ENCODE data around the gene POLH.
"Not testable (repeated sequence)": the region's sequence is repeated elsewhere in the genome, so short reads cannot be mapped to it uniquely, and the experiment has no call there.

Gene POLH

DNA sequence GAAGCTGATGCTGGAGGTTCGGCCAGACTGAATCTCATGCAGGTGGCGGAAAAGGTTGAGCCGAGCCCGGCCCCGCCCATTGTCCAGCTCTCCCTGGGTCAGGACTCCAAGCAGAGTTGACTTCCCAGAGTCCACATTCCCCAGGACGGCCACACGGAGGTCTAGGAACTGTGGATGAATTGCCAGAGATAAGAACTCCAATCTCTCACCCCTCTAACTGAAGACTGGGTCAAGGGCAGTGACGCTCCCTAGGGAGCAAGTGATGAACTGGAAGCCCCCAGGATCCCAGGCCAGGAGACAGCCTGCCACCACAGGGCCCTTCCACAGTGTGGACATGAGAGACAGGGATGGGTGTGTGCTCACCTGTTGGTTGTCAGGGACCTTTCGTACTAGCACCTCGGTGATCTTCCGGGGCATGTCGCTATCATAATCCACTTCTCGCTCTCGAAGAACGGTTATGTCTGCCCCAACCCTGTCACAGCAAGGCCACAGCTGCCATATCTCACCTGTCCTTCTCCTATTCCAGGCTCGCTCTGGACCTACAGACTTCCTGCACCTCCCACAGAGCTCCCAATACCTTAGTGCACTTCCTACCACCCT, 49.5 kb downstream of the POLH start:
- H3K4me3 ChIP-seq (replicated peaks; ENCODE audit: low read depth, low read length): no peak overlapping the region
- no peak for TF ChIP-seq CTCF (IDR thresholded peaks at IDR 0.05; ENCODE audit: low read length, missing control alignments)
- DNase-seq (ENCODE audit: low read depth): no peak

DNA sequence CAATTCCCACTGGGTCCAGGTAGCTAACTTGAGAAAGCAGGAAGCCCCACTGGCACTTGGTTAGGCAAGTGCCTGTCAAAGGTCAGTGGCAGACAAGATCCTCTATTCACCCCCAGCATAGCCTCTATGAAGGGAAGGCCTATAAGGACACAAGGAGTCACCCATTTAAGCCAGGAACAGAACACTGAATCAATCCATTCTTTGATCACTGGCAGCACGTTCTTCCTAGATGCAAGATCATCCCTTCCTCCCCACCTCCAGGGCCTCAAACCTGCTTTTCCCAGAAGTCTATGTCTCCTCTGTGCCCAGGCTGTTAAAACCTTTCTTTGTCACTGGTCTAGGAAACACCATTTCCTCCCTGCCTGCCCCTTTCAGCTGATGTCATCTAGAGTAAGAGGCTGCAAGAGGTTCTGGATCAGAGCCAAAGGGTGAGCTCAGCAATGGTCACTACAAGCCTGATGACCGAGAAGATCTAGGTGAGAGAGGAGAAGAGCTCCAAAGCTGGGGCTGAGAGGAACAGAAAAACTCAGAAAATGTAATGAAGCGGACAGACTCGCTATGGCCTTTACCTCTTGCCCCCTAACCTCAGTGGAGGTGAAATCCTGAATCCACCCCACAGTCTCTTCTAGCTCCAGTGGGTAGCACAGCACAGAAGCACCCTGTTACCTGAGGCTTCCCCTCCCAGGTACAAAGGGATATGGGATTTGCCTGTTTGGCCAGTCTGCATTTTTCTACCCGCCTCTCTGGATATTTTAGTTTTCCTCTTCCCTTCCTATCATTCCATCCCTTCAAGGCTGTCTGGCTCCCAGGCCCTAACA, 51.2 kb downstream of the POLH start:
- no peak for TF ChIP-seq CTCF (IDR thresholded peaks at IDR 0.05; ENCODE audit: low read length, missing control alignments)
- peak; percentile 97 for DNase-seq (ENCODE audit: low read depth)
- peak overlapping the region; percentile 98 for H3K4me3 ChIP-seq (replicated peaks; ENCODE audit: low read depth, low read length)

DNA sequence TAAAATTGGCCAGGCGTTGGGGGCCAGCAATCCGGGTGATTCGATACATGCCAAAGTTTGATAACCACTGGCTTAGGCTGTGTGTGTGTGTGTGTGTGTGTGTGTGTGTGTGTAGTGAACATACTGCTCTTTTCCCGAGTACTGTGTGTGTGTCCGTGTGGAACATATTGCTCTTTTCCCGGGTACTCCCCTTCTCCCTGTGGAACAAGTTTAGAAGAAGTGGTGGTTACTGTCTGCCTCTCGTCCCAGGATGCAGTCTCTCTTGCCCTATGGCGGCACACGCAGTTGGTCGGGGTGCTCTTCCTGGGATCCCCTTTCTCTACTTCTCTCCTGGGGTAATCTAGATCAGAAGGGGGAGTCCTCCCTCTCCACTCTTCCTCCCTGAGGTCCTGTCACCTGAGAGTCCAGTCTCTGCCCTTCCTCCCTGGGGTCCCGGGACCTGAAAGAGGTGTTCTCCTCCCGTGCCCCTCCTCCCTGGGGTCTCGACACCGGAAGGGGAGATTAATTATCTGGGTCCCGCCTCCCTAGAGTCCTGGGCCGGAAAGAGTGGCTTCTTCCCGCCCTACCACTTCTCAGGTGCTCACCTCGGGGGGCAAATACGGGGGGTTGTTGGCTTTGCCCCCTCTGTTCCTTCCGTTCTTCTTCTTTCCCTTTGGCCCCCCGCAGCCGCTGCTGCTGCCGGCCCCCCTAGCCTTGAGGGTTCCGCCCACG, 52.6 kb downstream of the POLH start:
- H3K4me3 ChIP-seq (replicated peaks; ENCODE audit: low read depth, low read length): peak overlapping the region; percentile 98
- peak; percentile 46 for DNase-seq (ENCODE audit: low read depth)
- TF ChIP-seq CTCF (IDR thresholded peaks at IDR 0.05; ENCODE audit: low read length, missing control alignments): no peak

DNA sequence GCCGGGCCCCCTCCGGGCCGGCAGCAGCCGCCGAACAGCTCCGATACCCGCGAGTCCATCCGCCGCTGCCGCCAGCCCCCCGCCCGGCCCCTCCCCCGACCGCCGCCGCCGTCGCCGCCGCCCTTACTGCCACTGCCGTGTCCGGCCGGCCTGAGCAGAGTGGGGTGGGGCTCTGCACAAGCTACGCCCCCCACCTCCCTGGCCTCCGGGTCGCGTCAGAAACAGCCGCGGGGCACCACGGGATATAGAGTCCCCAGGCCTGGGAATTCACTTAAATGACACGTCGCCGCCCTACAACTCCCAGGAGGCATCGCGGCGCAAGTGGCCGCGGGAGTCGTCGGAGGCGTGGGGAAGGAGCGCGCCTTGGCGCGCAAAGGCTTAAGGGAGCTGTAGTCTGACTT, 53.1 kb downstream of the POLH start, which contains the start of gene GTPBP2:
GTPBP2 (minus strand) TSS at position 161 of the 401 bp plus-strand sequence; CDS start at position 59, 102 bp downstream.
- no peak for TF ChIP-seq CTCF (IDR thresholded peaks at IDR 0.05; ENCODE audit: low read length, missing control alignments)
- peak within 1 kb of the TSS; percentile 98 for H3K4me3 ChIP-seq (replicated peaks; ENCODE audit: low read depth, low read length)
- peak; percentile 99 for DNase-seq (ENCODE audit: low read depth)

DNA sequence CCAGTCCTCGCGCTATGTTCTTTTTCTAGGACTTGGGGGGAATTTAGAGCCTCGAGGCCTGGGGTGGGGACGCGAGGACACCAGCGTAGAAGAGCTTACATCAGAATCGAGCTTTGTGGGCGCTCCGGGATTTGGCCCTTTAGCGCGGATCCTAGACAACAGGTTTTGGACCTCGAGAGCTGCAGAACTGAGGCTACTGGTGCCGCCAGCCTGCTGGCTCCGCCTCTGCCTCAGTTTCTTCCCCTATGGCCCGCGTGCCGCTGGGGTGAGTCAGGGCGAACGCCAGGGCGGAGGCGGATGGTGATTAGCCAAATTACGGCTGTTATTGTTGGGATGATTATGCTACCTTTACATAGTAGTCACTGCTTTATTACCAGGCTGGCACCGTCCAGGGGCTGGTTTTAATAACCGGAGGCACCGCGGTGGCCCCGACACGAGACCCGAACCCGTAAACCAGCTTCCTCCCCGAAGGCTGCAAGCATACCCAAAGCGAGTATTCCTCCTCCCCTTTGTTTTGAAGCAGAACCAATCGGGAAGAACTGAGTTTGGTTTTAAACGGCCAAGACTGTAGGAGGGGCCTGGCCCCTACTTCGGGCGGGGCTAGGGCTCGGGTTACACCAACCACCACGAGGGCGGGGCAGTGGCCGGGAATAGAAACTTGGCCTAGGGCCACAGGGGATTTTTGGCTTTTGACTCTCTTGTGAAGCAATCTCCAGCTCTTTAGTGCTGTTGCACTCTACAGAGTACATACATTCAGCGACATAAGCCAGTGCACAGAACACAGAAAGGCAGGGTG, 53.7 kb downstream of the POLH start:
- no peak for TF ChIP-seq CTCF (IDR thresholded peaks at IDR 0.05; ENCODE audit: low read length, missing control alignments)
- peak; percentile 99 for DNase-seq (ENCODE audit: low read depth)
- peak overlapping the region; percentile 98 for H3K4me3 ChIP-seq (replicated peaks; ENCODE audit: low read depth, low read length)

DNA sequence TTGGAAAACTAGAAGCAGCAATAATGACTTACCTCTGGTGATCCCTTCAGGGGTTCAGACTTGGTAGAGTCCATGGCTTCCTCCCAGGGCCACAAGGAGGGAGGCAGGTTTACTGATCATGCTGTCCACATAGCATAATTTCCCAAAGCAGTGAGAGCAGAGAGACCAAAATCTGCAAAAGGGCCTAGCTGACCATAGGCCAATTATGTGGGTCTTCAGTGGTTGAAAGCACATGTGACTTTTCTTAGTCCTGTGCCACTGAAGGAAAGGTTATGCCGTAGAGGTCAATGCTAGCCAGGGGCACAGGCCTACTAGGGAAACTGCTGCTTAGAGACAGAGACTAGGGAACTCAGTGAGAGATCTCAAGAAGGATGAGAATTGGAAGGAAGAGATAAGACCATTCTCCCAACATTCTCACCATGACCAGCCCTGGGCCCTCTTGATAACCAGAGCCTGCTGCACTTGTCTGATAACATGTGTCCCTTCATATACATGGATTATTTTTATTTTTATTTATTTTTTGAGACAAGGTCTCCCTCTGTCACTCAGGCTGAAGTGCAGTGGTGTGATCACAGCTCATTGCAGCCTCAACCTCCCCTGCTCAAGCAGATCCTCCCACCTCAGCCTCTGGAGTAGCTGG, 55.1 kb downstream of the POLH start:
- no peak for TF ChIP-seq CTCF (IDR thresholded peaks at IDR 0.05; ENCODE audit: low read length, missing control alignments)
- no peak for DNase-seq (ENCODE audit: low read depth)
- no peak overlapping the region for H3K4me3 ChIP-seq (replicated peaks; ENCODE audit: low read depth, low read length)

GRCh38 chr6:43633002-43633401, 57.0 kb downstream of the POLH start:
- H3K4me3 ChIP-seq (replicated peaks; ENCODE audit: low read depth, low read length); DNase-seq (ENCODE audit: low read depth): not testable (repeated sequence)

All from fibroblast of pulmonary artery (primary cell).